Hepatocyte (in vitro differentiated cells): ENCODE results near the gene ARHGAP9.

Experiments used
- EZH2 ChIP-seq: fragments of 200-600 bp; sonication (generic); IDR thresholded peaks from 2 replicates; pipeline ENCODE4 v1.6.1; 2016; ENCODE audit warnings: antibody characterized with exemption, mild to moderate bottlenecking, borderline replicate concordance
- TF ChIP-seq, protein P1 (sequence below): fragments of 200-600 bp; sonication (generic); IDR thresholded peaks from 2 replicates; pipeline ENCODE4 v1.5.1; 2016; ENCODE audit warnings: antibody characterized with exemption, mild to moderate bottlenecking; ENCODE audit not compliant: poor library complexity

DNA sequence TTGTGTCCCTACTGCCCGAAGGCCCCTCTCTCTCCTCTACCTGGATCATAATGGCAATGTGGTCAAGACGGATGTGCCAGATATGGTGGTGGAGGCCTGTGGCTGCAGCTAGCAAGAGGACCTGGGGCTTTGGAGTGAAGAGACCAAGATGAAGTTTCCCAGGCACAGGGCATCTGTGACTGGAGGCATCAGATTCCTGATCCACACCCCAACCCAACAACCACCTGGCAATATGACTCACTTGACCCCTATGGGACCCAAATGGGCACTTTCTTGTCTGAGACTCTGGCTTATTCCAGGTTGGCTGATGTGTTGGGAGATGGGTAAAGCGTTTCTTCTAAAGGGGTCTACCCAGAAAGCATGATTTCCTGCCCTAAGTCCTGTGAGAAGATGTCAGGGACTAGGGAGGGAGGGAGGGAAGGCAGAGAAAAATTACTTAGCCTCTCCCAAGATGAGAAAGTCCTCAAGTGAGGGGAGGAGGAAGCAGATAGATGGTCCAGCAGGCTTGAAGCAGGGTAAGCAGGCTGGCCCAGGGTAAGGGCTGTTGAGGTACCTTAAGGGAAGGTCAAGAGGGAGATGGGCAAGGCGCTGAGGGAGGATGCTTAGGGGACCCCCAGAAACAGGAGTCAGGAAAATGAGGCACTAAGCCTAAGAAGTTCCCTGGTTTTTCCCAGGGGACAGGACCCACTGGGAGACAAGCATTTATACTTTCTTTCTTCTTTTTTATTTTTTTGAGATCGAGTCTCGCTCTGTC lies 22.8 kb downstream of the ARHGAP9 start:
- TF ChIP-seq, protein P1, sequence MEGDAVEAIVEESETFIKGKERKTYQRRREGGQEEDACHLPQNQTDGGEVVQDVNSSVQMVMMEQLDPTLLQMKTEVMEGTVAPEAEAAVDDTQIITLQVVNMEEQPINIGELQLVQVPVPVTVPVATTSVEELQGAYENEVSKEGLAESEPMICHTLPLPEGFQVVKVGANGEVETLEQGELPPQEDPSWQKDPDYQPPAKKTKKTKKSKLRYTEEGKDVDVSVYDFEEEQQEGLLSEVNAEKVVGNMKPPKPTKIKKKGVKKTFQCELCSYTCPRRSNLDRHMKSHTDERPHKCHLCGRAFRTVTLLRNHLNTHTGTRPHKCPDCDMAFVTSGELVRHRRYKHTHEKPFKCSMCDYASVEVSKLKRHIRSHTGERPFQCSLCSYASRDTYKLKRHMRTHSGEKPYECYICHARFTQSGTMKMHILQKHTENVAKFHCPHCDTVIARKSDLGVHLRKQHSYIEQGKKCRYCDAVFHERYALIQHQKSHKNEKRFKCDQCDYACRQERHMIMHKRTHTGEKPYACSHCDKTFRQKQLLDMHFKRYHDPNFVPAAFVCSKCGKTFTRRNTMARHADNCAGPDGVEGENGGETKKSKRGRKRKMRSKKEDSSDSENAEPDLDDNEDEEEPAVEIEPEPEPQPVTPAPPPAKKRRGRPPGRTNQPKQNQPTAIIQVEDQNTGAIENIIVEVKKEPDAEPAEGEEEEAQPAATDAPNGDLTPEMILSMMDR: no peak
- no peak for TF ChIP-seq EZH2
